ENCODE results near the gene SLC24A1. TPM values are rescaled to one million over a fixed set of nuclear protein-coding genes. Genes with fewer than 3 reads are reported as not detected.

SLC24A1 gene
- total RNA-seq, 2 donors from 2014 or later = 8.9 to 14.5 TPM

- WGBS = 72% methylated on average over 2 of the region's 2 CpGs
- no peak for DNase-seq (ENCODE audit: low spot score)
- Histone ChIP-seq H3K9me3 (no peaks in the 10 kb centered on the region), H3K27me3 (replicated peaks; ENCODE audit: insufficient read depth) (no peaks in the 10 kb centered on the region), H3K27ac (no peak overlapping the region), H3K4me3 (no peak overlapping the region), H3K4me1 (replicated peaks) (no peaks in the 10 kb centered on the region), H3K36me3 (no peaks in the 10 kb centered on the region)
- intact Hi-C loops (cut with DNase I) = no loop called here
- TF ChIP-seq POLR2AphosphoS5 (IDR thresholded peaks at IDR 0.05) = no peak
- TF ChIP-seq CTCF (IDR thresholded peaks at IDR 0.05) = no peak
- no peak for TF ChIP-seq POLR2A (IDR thresholded peaks at IDR 0.05)
Observed at GRCh38 chr15:65695081-65695480, 73.3 kb downstream of the SLC24A1 start.

Small RNA genes lying within 50 kb of the gene (small RNA-seq; reads per million reads assigned to genes)
- gene SNORD13E = 0 to 0.37 reads per million in 2 donors

Other genes with a start within 250 kb of the SLC24A1 start
- 1 to 10 TPM in 1 of 2 donors, under 1 TPM in 1; 0.05 to 2.7 TPM for gene IGDCC3, start 243.9 kb upstream of the SLC24A1 start, total RNA-seq
- gene IGDCC4, start 199.0 kb upstream of the SLC24A1 start, total RNA-seq = 1 to 10 TPM in 1 of 2 donors, under 1 TPM in 1; 0.14 to 4.6 TPM
- 10 to 100 TPM; 32.7 to 39.6 TPM for gene DPP8, start 104.2 kb upstream of the SLC24A1 start, total RNA-seq
- 10 to 100 TPM; 41.6 to 91.4 TPM for gene HACD3, start 91.5 kb upstream of the SLC24A1 start, total RNA-seq
- 10 to 100 TPM; 39.4 to 55.2 TPM for gene INTS14, start 10.8 kb upstream of the SLC24A1 start, total RNA-seq
- 10 to 100 TPM; 24.5 to 49.6 TPM for gene DENND4A, start 170.4 kb downstream of the SLC24A1 start, total RNA-seq
- 100 to 1,000 TPM; 178 to 223 TPM for gene RAB11A, start 247.6 kb downstream of the SLC24A1 start, total RNA-seq